AG04450 (cell line): ENCODE data around the gene CRTC1. TPM values are rescaled to one million over a fixed set of nuclear protein-coding genes. Genes with fewer than 3 reads are reported as not detected.
"Not testable (repeated sequence)": the region's sequence is repeated elsewhere in the genome, so short reads cannot be mapped to it uniquely, and the experiment has no call there.

Experiments used
- CTCF ChIA-PET: fragments of 300-600, 350-600 bp; formaldehyde crosslinking; extraction: SDS; loops from one replicate; lab custom pipeline; 2022; ENCODE audit warnings: antibody characterized with exemption, inconsistent platforms; lab: Charles Lee
- POLR2A ChIA-PET: fragments of 350-600 bp; formaldehyde crosslinking; extraction: SDS; loops from one replicate; lab custom pipeline; 2021; ENCODE audit warnings: antibody characterized with exemption, inconsistent platforms; lab: Yijun Ruan, JAX
- DNase-seq: peaks from one replicate; pipeline ENCODE4 v3.0.0-alpha.2; 2011; ENCODE audit warnings: low read depth, low spot score
- H3K27ac ChIP-seq: one replicate; pipeline ENCODE4 v1.5.1; 2012; ENCODE audit warnings: low read depth, low read length, control low read depth
- H3K27me3 ChIP-seq: one replicate; pipeline ENCODE4 v1.6.0; 2012; ENCODE audit warnings: low read length; ENCODE audit not compliant: control insufficient read depth, insufficient read depth
- H3K4me3 ChIP-seq: 2 replicates; pipeline ENCODE4 v1.5.1; 2011; ENCODE audit warnings: mild to moderate bottlenecking, low read depth, low read length, control low read depth
- H3K9me3 ChIP-seq: 2 replicates; pipeline ENCODE4 v1.5.1; 2012; ENCODE audit warnings: low read length; ENCODE audit not compliant: control insufficient read depth, insufficient read depth
- polyA plus RNA-seq: library from polyadenylated mRNA; depleted of rRNA; stranded (reverse); fragments of >200 nt; gene quantifications from 2 replicates; pipeline ENCODE4 v1.2.3, GENCODE V29; 2011
- TF ChIP-seq, protein P1 (sequence below): IDR thresholded peaks from 2 replicates; pipeline ENCODE4 v1.5.1; 2011; ENCODE audit warnings: low read depth, low read length, control low read depth, inconsistent platforms

The CRTC1 gene
- polyA plus RNA-seq, 1 experiment = 1.0 TPM

DNA sequence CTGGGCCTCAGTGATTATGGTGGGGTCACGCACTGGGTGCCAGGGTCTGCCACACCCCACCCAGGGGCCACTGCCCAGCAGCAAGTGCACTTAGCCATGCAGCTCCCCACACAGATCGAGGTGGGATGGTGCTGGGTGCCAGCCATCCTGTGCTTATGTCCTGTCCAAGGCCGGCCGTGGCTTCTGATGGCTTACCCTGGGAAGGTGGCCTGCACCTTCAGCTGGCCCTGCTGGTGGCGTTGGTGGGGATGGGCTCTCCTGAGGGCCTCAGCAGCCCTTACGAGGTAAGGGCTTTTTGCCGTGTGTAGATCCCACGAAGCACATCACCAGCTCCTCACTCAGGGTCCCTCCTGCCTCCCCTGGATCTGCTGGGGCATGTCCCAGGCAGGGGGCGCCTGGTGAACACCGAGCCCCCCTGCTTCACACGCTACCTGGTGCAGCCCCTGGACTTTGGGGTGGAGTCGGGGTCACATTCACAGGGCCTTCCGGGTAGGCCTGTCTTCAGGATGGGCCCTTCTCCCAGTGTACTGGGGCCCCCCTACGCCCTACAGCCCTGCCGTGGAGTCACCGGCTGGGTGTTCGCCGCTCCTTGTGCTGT is 46.6 kb downstream of the CRTC1 start:
- CTCF ChIA-PET = no interaction called here
- POLR2A ChIA-PET = no interaction called here
- no peaks in the 10 kb centered on the region for H3K27me3 ChIP-seq
- no peaks in the 10 kb centered on the region; the same call in 1 of the 2 replicates for H3K9me3 ChIP-seq
- no peak overlapping the region for H3K4me3 ChIP-seq
- DNase-seq = no peak
- TF ChIP-seq, protein P1, sequence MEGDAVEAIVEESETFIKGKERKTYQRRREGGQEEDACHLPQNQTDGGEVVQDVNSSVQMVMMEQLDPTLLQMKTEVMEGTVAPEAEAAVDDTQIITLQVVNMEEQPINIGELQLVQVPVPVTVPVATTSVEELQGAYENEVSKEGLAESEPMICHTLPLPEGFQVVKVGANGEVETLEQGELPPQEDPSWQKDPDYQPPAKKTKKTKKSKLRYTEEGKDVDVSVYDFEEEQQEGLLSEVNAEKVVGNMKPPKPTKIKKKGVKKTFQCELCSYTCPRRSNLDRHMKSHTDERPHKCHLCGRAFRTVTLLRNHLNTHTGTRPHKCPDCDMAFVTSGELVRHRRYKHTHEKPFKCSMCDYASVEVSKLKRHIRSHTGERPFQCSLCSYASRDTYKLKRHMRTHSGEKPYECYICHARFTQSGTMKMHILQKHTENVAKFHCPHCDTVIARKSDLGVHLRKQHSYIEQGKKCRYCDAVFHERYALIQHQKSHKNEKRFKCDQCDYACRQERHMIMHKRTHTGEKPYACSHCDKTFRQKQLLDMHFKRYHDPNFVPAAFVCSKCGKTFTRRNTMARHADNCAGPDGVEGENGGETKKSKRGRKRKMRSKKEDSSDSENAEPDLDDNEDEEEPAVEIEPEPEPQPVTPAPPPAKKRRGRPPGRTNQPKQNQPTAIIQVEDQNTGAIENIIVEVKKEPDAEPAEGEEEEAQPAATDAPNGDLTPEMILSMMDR = no peak
- H3K27ac ChIP-seq = no peak overlapping the region

DNA sequence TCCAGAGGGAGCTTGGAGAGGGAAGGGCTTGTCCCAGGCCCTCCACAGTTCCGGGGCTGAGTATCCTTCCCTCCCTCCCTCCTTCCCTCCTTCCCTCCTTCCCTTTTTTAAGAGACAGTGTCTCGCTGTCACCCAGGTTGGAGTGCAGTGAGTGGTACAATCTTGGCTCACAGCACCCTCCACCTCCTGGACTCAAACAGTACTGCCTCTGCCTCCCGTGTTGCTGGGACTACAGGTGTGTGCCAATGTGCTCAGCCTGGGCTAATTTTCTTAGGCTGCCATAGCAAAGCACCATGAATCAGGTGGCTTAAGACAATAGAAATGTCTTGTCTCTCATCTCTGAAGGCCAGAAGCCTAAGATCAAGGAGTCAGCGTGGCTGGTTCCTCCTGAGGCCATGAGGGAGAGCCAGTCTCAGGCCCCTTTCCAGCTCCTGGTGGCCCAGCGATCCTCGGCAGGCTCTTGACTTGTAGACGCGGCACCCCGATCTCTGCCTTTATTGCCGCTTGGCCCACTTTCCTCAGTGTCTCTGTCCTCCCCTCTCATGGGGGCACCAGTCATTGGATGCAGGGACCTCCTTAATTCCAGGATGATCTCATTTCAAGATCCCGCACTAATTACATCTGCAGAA is 47.5 kb downstream of the CRTC1 start:
- ChIA-PET POLR2A (no interaction called here), CTCF (no interaction called here)
- DNase-seq = no peak
- H3K27ac ChIP-seq = no peak overlapping the region
- TF ChIP-seq, protein P1 = no peak
- H3K27me3 ChIP-seq = no peaks in the 10 kb centered on the region
- no peak overlapping the region for H3K4me3 ChIP-seq
- no peaks in the 10 kb centered on the region; the same call in 1 of the 2 replicates for H3K9me3 ChIP-seq

DNA sequence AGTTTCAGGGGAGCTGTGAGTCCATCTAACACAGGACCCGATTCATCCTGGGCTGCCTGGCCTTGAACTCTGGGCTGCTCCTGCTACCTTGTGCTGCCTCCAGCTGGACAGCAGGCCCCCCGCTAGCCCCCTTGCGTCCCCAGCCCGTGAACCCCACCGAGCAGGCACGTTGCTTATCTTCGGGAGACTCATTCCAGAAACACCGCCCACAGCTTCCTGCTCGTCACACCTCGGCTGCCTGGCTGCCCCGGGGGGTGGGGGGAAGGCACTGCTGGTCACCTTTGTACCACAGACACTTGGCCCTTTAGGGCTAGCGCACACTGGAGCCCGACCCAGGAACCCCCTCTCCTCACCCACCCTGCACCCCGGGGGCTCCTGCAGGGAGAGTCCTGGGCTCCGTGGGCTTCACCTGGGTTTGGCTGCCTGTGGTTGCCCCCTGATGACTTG is 48.1 kb downstream of the CRTC1 start:
- TF ChIP-seq, protein P1 = no peak
- H3K9me3 ChIP-seq = no peaks in the 10 kb centered on the region; the same call in 1 of the 2 replicates
- H3K27ac ChIP-seq = no peak overlapping the region
- H3K4me3 ChIP-seq = no peak overlapping the region
- POLR2A ChIA-PET = interaction anchor here (0.6 kb wide), 1 partner anchor 26 kb away, joined by 10 read pairs; no protein-coding TSS in a partner anchor
- H3K27me3 ChIP-seq = no peaks in the 10 kb centered on the region
- DNase-seq = no peak
- CTCF ChIA-PET = no interaction called here

DNA sequence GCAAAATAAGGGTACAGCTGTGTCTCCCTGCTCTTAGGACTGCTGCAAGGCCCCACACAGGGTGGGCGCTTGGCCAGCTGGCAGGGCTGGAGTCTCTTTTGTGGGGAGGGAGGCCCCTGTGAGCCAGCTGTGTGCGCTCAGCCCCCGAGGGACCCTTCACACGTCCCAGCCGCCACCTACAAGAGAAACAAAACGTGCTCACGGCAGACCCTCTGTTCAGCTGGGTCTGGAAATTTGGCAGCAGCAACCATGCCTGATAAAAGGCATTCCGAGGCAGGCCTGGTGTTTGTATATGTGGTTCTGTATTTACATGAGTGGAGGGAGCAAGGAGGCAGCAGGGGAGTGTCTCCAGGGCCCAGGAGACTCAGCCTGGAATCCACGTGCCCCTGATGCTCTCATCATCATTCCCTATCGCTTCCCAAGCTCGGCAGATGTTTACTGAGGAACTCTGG is 49.7 kb downstream of the CRTC1 start:
- Histone ChIP-seq H3K27ac (peak overlapping the region; percentile 83), H3K9me3 (no peaks in the 10 kb centered on the region; the same call in 1 of the 2 replicates), H3K4me3 (no peak overlapping the region), H3K27me3 (no peaks in the 10 kb centered on the region)
- ChIA-PET POLR2A (interaction anchor here (1.0 to 1.2 kb wide), 3 partner anchors 47 to 98 kb away, joined by 3 to 5 read pairs (median 3); partner anchors contain the start of gene UPF1), CTCF (interaction anchor here (1.0 to 1.1 kb wide), 2 partner anchors 114 to 145 kb away, joined by 3 to 4 read pairs; partner anchors contain the start of gene REX1BD)
- TF ChIP-seq, protein P1 = no peak
- peak; percentile 85 for DNase-seq

DNA sequence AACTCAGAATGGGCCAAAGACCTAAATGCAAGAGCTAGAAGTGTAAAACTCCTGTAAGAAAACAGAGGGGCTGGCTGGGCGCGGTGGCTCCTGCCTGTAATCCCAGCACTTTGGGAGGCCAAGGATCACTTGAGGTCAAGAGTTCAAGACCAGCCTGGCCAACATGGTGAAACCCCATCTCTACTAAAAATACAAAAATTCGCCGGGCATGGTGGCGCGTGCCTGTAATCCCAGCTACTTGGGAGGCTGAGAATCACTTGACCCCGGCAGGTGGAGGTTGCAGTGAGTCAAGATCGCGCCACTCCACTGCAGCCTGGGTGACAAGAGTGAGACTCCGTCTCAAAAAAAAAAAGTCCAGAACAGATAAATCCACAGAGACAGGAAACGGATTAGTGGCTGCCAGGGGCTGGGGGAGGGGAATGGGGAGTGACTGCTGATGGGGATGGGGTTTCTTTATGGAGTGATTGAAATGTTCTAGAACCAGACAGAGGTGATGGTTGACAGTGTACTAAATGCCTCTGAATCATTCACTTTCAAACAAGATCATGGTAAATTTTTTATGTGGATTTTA is 50.4 kb downstream of the CRTC1 start:
- not testable (repeated sequence) for H3K4me3 ChIP-seq, H3K27me3 ChIP-seq, DNase-seq, H3K9me3 ChIP-seq
- CTCF ChIA-PET = interaction anchor here (0.6 to 1.0 kb wide), 5 partner anchors 27 to 357 kb away, joined by 3 to 13 read pairs (median 5); no protein-coding TSS in a partner anchor
- POLR2A ChIA-PET = interaction anchor here (1.0 to 1.2 kb wide), 3 partner anchors 48 to 98 kb away, joined by 3 to 5 read pairs (median 3); partner anchors contain the start of gene UPF1
- H3K27ac ChIP-seq = peak overlapping the region; percentile 65
